MM.1S (cell line): ENCODE data around the gene ZNF385A.

Experiments
- DNase-seq: peaks from one replicate; pipeline ENCODE4 v3.0.0-alpha.2; 2015
- H2AFZ ChIP-seq: fragments of 300-600 bp; sonication (generic); 2 replicates; pipeline ENCODE4 v1.6.0; 2016; ENCODE audit warnings: antibody characterized with exemption, low read length
- H3F3A ChIP-seq: fragments of 300-600 bp; sonication (generic); 2 replicates; pipeline ENCODE4 v1.6.1; 2016; ENCODE audit warnings: mild to moderate bottlenecking, antibody characterized with exemption, low read length, moderate library complexity, mixed read lengths; ENCODE audit not compliant: insufficient read depth
- H3K27ac ChIP-seq: fragments of 300-600 bp; sonication (generic); 2 replicates; pipeline ENCODE4 v1.5.1; 2016; ENCODE audit warnings: mild to moderate bottlenecking, low read length
- H3K27me3 ChIP-seq: fragments of 300-600 bp; sonication (generic); replicated peaks from 2 replicates; pipeline ENCODE4 v1.6.0; 2016; ENCODE audit warnings: low read length; ENCODE audit not compliant: insufficient read depth
- H3K36me3 ChIP-seq: fragments of 300-600 bp; sonication (generic); replicated peaks from 2 replicates; pipeline ENCODE4 v1.6.1; 2016; ENCODE audit warnings: mild to moderate bottlenecking, low read length, mixed read lengths; ENCODE audit not compliant: insufficient read depth
- H3K4me1 ChIP-seq: fragments of 300-600 bp; sonication (generic); 2 replicates; pipeline ENCODE4 v1.6.1; 2016; ENCODE audit warnings: low read length, mixed read lengths
- H3K4me2 ChIP-seq: fragments of 300-600 bp; sonication (generic); 2 replicates; pipeline ENCODE4 v1.6.0; 2016; ENCODE audit warnings: low read depth, low read length
- H3K4me3 ChIP-seq: fragments of 300-600 bp; sonication (generic); 2 replicates; pipeline ENCODE4 v1.5.1; 2016; ENCODE audit warnings: low read length, mixed read lengths
- H3K79me2 ChIP-seq: fragments of 300-600 bp; sonication (generic); 2 replicates; pipeline ENCODE4 v1.6.1; 2016; ENCODE audit warnings: mixed run types, low read length, mixed read lengths
- H3K9ac ChIP-seq: fragments of 300-600 bp; sonication (generic); 2 replicates; pipeline ENCODE4 v1.6.1; 2016; ENCODE audit warnings: low read length, mixed read lengths
- H3K9me2 ChIP-seq: fragments of 300-600 bp; sonication (generic); replicated peaks from 2 replicates; pipeline ENCODE4 v1.6.1; 2016; ENCODE audit warnings: mild to moderate bottlenecking, low read length, mixed read lengths; ENCODE audit not compliant: insufficient read depth
- H3K9me3 ChIP-seq: fragments of 300-600 bp; sonication (generic); replicated peaks from 2 replicates; pipeline ENCODE4 v1.6.1; 2016; ENCODE audit warnings: mild to moderate bottlenecking, low read length, mixed read lengths; ENCODE audit not compliant: insufficient read depth
- H4K20me1 ChIP-seq: fragments of 300-600 bp; sonication (generic); 2 replicates; pipeline ENCODE4 v1.6.1; 2016; ENCODE audit warnings: mild to moderate bottlenecking, low read length, moderate library complexity, mixed read lengths; ENCODE audit not compliant: insufficient read depth
- CTCF ChIP-seq: fragments of 300-600 bp; sonication (generic); IDR thresholded peaks from 2 replicates; pipeline ENCODE4 v1.5.1; 2016; ENCODE audit warnings: antibody characterized with exemption, low read length, mixed read lengths
- EZH2 ChIP-seq: fragments of 300-600 bp; sonication (generic); optimal IDR thresholded peaks from 2 replicates; pipeline ENCODE3; 2017; ENCODE audit warnings: low read depth, mild to moderate bottlenecking, antibody characterized with exemption, low read length, mixed read lengths
- EZH2phosphoT487 ChIP-seq: fragments of 300-600 bp; sonication (generic); IDR thresholded peaks from 2 replicates; pipeline ENCODE4 v1.6.1; 2018; ENCODE audit warnings: antibody characterized with exemption, low read length

The ZNF385A gene

GRCh38 chr12:54371328-54372112 lies 13.0 kb downstream of the ZNF385A start:
- Histone ChIP-seq H3K4me3 (no peak overlapping the region), H4K20me1 (no peaks in the 10 kb centered on the region), H3K79me2 (no peaks in the 10 kb centered on the region), H3F3A (no peaks in the 10 kb centered on the region), H2AFZ (no peak overlapping the region), H3K27ac (no peak overlapping the region), H3K9me2 (no peaks in the 10 kb centered on the region), H3K9me3 (no peaks in the 10 kb centered on the region), H3K9ac (no peak overlapping the region), H3K36me3 (no peaks in the 10 kb centered on the region), H3K27me3 (peaks cover 61% of the 10 kb centered on the region), H3K4me2 (no peak overlapping the region), H3K4me1 (no peaks in the 10 kb centered on the region)
- TF ChIP-seq CTCF, result no peak
- TF ChIP-seq EZH2phosphoT487, result no peak
- TF ChIP-seq EZH2, result no peak
- no peak for DNase-seq

GRCh38 chr12:54370171-54370730 lies 14.3 kb downstream of the ZNF385A start:
- Histone ChIP-seq H3F3A (no peaks in the 10 kb centered on the region), H3K9ac (no peak overlapping the region), H2AFZ (no peak overlapping the region), H3K4me1 (no peaks in the 10 kb centered on the region), H3K4me3 (no peak overlapping the region), H3K4me2 (no peak overlapping the region), H4K20me1 (no peaks in the 10 kb centered on the region), H3K9me3 (no peaks in the 10 kb centered on the region), H3K27ac (no peak overlapping the region), H3K27me3 (peaks cover 64% of the 10 kb centered on the region), H3K9me2 (no peaks in the 10 kb centered on the region), H3K79me2 (no peaks in the 10 kb centered on the region), H3K36me3 (no peaks in the 10 kb centered on the region)
- no peak for DNase-seq
- TF ChIP-seq CTCF (peak; percentile 44), EZH2phosphoT487 (no peak)

GRCh38 chr12:54369597-54370131 lies 14.9 kb downstream of the ZNF385A start:
- Histone ChIP-seq H3K36me3 (no peaks in the 10 kb centered on the region), H3K9me2 (no peaks in the 10 kb centered on the region), H3K27me3 (peaks cover 68% of the 10 kb centered on the region), H3K27ac (no peak overlapping the region), H3K9me3 (no peaks in the 10 kb centered on the region), H3F3A (peaks cover 5% of the 10 kb centered on the region; the same call in 1 of the 2 replicates), H3K79me2 (no peaks in the 10 kb centered on the region), H4K20me1 (no peaks in the 10 kb centered on the region), H3K4me2 (no peak overlapping the region), H2AFZ (no peak overlapping the region), H3K4me3 (no peak overlapping the region), H3K9ac (no peak overlapping the region), H3K4me1 (peaks cover 4% of the 10 kb centered on the region; the same call in 1 of the 2 replicates)
- DNase-seq, result no peak
- TF ChIP-seq CTCF, result no peak
- TF ChIP-seq EZH2, result no peak
- TF ChIP-seq EZH2phosphoT487, result no peak
